Left kidney (tissue), 8 donors: Measurements from ENCODE around the gene NSMCE1. TPM values are rescaled to one million over a fixed set of nuclear protein-coding genes. Genes with fewer than 3 reads are reported as not detected.

Experiments used
- DNase-seq: peaks from one replicate; pipeline ENCODE4 v3.0.0-alpha.2; 2013
- long read RNA-seq, 8 donors: transcript quantifications; one replicate each; lab custom pipeline, GENCODE V29; 2026
- polyA plus RNA-seq: library from polyadenylated mRNA; unstranded; fragments of 120-200 nt; gene quantifications from one replicate; pipeline ENCODE4 v1.2.1, GENCODE V29; 2013; ENCODE audit not compliant: insufficient read length

Gene NSMCE1
- 82.9 TPM for polyA plus RNA-seq
- long read RNA-seq, donor 1, transcript NSMCE1-201 (8 exons, 1,067 nt): major isoform, 33 of 38 reads
- long read RNA-seq, donor 1, partial matches to known transcripts: 5 of 38 reads
- long read RNA-seq, donor 1, other reads (novel, unspliced or antisense): 0 of 38 reads
- long read RNA-seq, donor 2, transcript NSMCE1-201 (8 exons, 1,067 nt): major isoform, 32 of 42 reads
- long read RNA-seq, donor 2, partial matches to known transcripts: 9 of 42 reads
- long read RNA-seq, donor 2, other reads (novel, unspliced or antisense): 0 of 42 reads
- long read RNA-seq, donor 3, transcript NSMCE1-201 (8 exons, 1,067 nt): major isoform, 34 of 34 reads
- long read RNA-seq, donor 3, partial matches to known transcripts: 0 of 34 reads
- long read RNA-seq, donor 3, other reads (novel, unspliced or antisense): 0 of 34 reads
- long read RNA-seq, donor 4, partial matches to known transcripts: 0 of 2 reads
- long read RNA-seq, donor 4, other reads (novel, unspliced or antisense): 0 of 2 reads
- long read RNA-seq, donor 5, transcript NSMCE1-201 (8 exons, 1,067 nt): major isoform, 65 of 72 reads
- long read RNA-seq, donor 5, partial matches to known transcripts: 6 of 72 reads
- long read RNA-seq, donor 5, other reads (novel, unspliced or antisense): 0 of 72 reads
- long read RNA-seq, donor 6, transcript NSMCE1-201 (8 exons, 1,067 nt): major isoform, 28 of 34 reads
- long read RNA-seq, donor 6, partial matches to known transcripts: 5 of 34 reads
- long read RNA-seq, donor 6, other reads (novel, unspliced or antisense): 0 of 34 reads
- long read RNA-seq, donor 7, transcript NSMCE1-201 (8 exons, 1,067 nt): major isoform, 58 of 58 reads
- long read RNA-seq, donor 7, partial matches to known transcripts: 0 of 58 reads
- long read RNA-seq, donor 7, other reads (novel, unspliced or antisense): 0 of 58 reads
- long read RNA-seq, donor 8, transcript NSMCE1-201 (8 exons, 1,067 nt): major isoform, 17 of 20 reads
- long read RNA-seq, donor 8, partial matches to known transcripts: 0 of 20 reads
- long read RNA-seq, donor 8, other reads (novel, unspliced or antisense): 0 of 20 reads

- peak; percentile 97 for DNase-seq
These were observed at the start of gene NSMCE1 for GRCh38 chr16:27268376-27269299. Gene NSMCE1 (minus strand): TSS chr16:27268772. CDS start chr16:27257570, 11,202 bp downstream.

GRCh38 chr16:27317738-27318391, 49.3 kb upstream of the NSMCE1 start:
- DNase-seq: no peak

- DNase-seq: no peak
These were observed 48.7 kb upstream of the NSMCE1 start for GRCh38 chr16:27317320-27317719.

GRCh38 chr16:27316038-27316680, 47.6 kb upstream of the NSMCE1 start:
- no peak for DNase-seq

GRCh38 chr16:27315333-27316037, 46.9 kb upstream of the NSMCE1 start:
- no peak for DNase-seq

- DNase-seq: no peak
These were observed 46.4 kb upstream of the NSMCE1 start for GRCh38 chr16:27314986-27315332.

- peak; percentile 37 for DNase-seq
These were observed 45.7 kb upstream of the NSMCE1 start for GRCh38 chr16:27314161-27314723.

GRCh38 chr16:27313422-27314160, 45.0 kb upstream of the NSMCE1 start, which contains the start of gene IL4R:
Gene IL4R (plus strand): TSS chr16:27313974. CDS start chr16:27340204, 26,230 bp downstream.
- peak; percentile 54 for DNase-seq

- DNase-seq: no peak
These were observed 44.2 kb upstream of the NSMCE1 start for GRCh38 chr16:27312580-27313421.

GRCh38 chr16:27311897-27312303, 43.3 kb upstream of the NSMCE1 start:
- DNase-seq: no peak

GRCh38 chr16:27311448-27311830, 42.9 kb upstream of the NSMCE1 start:
- DNase-seq: no peak

- DNase-seq: no peak
These were observed 42.2 kb upstream of the NSMCE1 start for GRCh38 chr16:27310576-27311447.

GRCh38 chr16:27308792-27309191, 40.2 kb upstream of the NSMCE1 start:
- DNase-seq: no peak

GRCh38 chr16:27305839-27306442, 37.4 kb upstream of the NSMCE1 start:
- DNase-seq: no peak

GRCh38 chr16:27304881-27305745, 36.5 kb upstream of the NSMCE1 start:
- no peak for DNase-seq
